Stimulated activated CD8-positive, alpha-beta memory T cell treated with anti-CD3 and anti-CD28 coated beads, Interleukin-4, amount 100 ng/mL, for 4 hours (primary cell): ENCODE measurements around the gene HBE1.
"Not testable (repeated sequence)": the region's sequence is repeated elsewhere in the genome, so short reads cannot be mapped to it uniquely, and the experiment has no call there.

ENCODE experiments used
- DNase-seq, 2 donors: peaks; one replicate each; pipeline ENCODE4 v3.0.0-alpha.2; 2020; ENCODE audit warnings: low read depth in 2 of 2, low spot score in 1 of 2

The HBE1 gene

GRCh38 chr11:5253440-5253839 is 16.3 kb downstream of the HBE1 start:
- DNase-seq, result not testable (repeated sequence)

GRCh38 chr11:5252919-5253265 is 16.9 kb downstream of the HBE1 start:
- no peak for DNase-seq

- no peak for DNase-seq
Measured at GRCh38 chr11:5252192-5252918, 17.4 kb downstream of the HBE1 start.

- no peak for DNase-seq
Measured at GRCh38 chr11:5251746-5252145, 18.0 kb downstream of the HBE1 start.

- no peak for DNase-seq
Measured at GRCh38 chr11:5250543-5251204, 19.1 kb downstream of the HBE1 start.

GRCh38 chr11:5249807-5250396 is 19.8 kb downstream of the HBE1 start, which contains the start of gene HBG1:
TSS of gene HBG1 (minus strand) at chr11:5249857. CDS start at chr11:5249804, 53 bp downstream.
- DNase-seq, result not testable (repeated sequence)

- not testable (repeated sequence) for DNase-seq
Measured at GRCh38 chr11:5248498-5248897, 21.2 kb downstream of the HBE1 start.

GRCh38 chr11:5247472-5248192 is 22.1 kb downstream of the HBE1 start:
- no peak for DNase-seq

GRCh38 chr11:5246772-5247471 is 22.8 kb downstream of the HBE1 start:
- DNase-seq, result no peak

- no peak for DNase-seq
Measured at GRCh38 chr11:5245155-5245554, 24.6 kb downstream of the HBE1 start.

GRCh38 chr11:5243816-5244180 is 25.9 kb downstream of the HBE1 start:
- DNase-seq, result no peak

- no peak for DNase-seq
Measured at GRCh38 chr11:5242933-5243815, 26.6 kb downstream of the HBE1 start.

- DNase-seq, result no peak
Measured at GRCh38 chr11:5242208-5242607, 27.5 kb downstream of the HBE1 start.

- no peak for DNase-seq
Measured at GRCh38 chr11:5241458-5241857, 28.3 kb downstream of the HBE1 start.

GRCh38 chr11:5240458-5240857 is 29.3 kb downstream of the HBE1 start:
- no peak for DNase-seq

GRCh38 chr11:5240056-5240455 is 29.7 kb downstream of the HBE1 start:
- no peak for DNase-seq

- no peak for DNase-seq
Measured at GRCh38 chr11:5239046-5239445, 30.7 kb downstream of the HBE1 start.

- DNase-seq, result no peak
Measured at GRCh38 chr11:5238486-5238885, 31.3 kb downstream of the HBE1 start.

- no peak for DNase-seq
Measured at GRCh38 chr11:5237420-5237819, 32.3 kb downstream of the HBE1 start.
